HG02610 (cell line): ENCODE measurements around the gene COBL.

Source experiments
- ATAC-seq: cut with Tn5 transposase; IDR thresholded peaks from one replicate; pipeline ENCODE4 v1.9.1; 2021; ENCODE audit warnings: mild to moderate bottlenecking, moderate library complexity; ENCODE audit not compliant: unreplicated experiment

COBL gene

GRCh38 chr7:51316666-51317581 is at the start of gene COBL:
Gene COBL (minus strand): TSS chr7:51316809. CDS start chr7:51316633, 176 bp downstream.
- no peak for ATAC-seq

- ATAC-seq = no peak
Observed at GRCh38 chr7:51366172-51366728, 49.6 kb upstream of the COBL start.

GRCh38 chr7:51357821-51358220 is 41.2 kb upstream of the COBL start:
- no peak for ATAC-seq

- ATAC-seq = no peak
Observed at GRCh38 chr7:51356849-51357516, 40.4 kb upstream of the COBL start.

- no peak for ATAC-seq
Observed at GRCh38 chr7:51354897-51355296, 38.3 kb upstream of the COBL start.

- no peak for ATAC-seq
Observed at GRCh38 chr7:51354434-51354833, 37.8 kb upstream of the COBL start.

- ATAC-seq = no peak
Observed at GRCh38 chr7:51352174-51353100, 35.8 kb upstream of the COBL start.

GRCh38 chr7:51351661-51352060 is 35.1 kb upstream of the COBL start:
- ATAC-seq = no peak

- no peak for ATAC-seq
Observed at GRCh38 chr7:51350546-51350896, 33.9 kb upstream of the COBL start.

- ATAC-seq = no peak
Observed at GRCh38 chr7:51349820-51350545, 33.4 kb upstream of the COBL start.

GRCh38 chr7:51346126-51346525 is 29.5 kb upstream of the COBL start:
- no peak for ATAC-seq

- ATAC-seq = no peak
Observed at GRCh38 chr7:51344406-51345138, 28.0 kb upstream of the COBL start.

- no peak for ATAC-seq
Observed at GRCh38 chr7:51340936-51341335, 24.3 kb upstream of the COBL start.

- no peak for ATAC-seq
Observed at GRCh38 chr7:51340029-51340838, 23.6 kb upstream of the COBL start.

GRCh38 chr7:51335057-51335456 is 18.4 kb upstream of the COBL start:
- ATAC-seq = no peak

GRCh38 chr7:51329696-51330263 is 13.2 kb upstream of the COBL start:
- no peak for ATAC-seq

GRCh38 chr7:51328351-51328801 is 11.8 kb upstream of the COBL start:
- no peak for ATAC-seq

GRCh38 chr7:51327287-51327717 is 10.7 kb upstream of the COBL start:
- no peak for ATAC-seq
